GM20431 (cell line): ENCODE measurements around the gene GLIS2.

Source experiments
- in situ Hi-C: fragments of 300-500 bp; cut with MseI, MboI; formaldehyde crosslinking; loops from one replicate; pipeline ENCODE4 v1.15.0; 2020; ENCODE audit warnings: low sequenced_read_pairs; ENCODE audit not compliant: unreplicated experiment

The GLIS2 gene

GRCh38 chr16:4347010-4347409 lies 31.1 kb downstream of the GLIS2 start:
- in situ Hi-C loops, result no loop called here

GRCh38 chr16:4347765-4348509 lies 32.1 kb downstream of the GLIS2 start:
- in situ Hi-C loops, result no loop called here

GRCh38 chr16:4349332-4349731 lies 33.5 kb downstream of the GLIS2 start:
- in situ Hi-C loops, result no loop called here

GRCh38 chr16:4350365-4350786 lies 34.5 kb downstream of the GLIS2 start:
- in situ Hi-C loops, result no loop called here

- in situ Hi-C loops, result no loop called here
Observed at GRCh38 chr16:4350787-4351659, 35.2 kb downstream of the GLIS2 start, which contains the start of gene PAM16. Gene PAM16 (minus strand): TSS chr16:4351321. CDS start chr16:4351234, 87 bp downstream.

- in situ Hi-C loops, result no loop called here
Observed at GRCh38 chr16:4351880-4352279, 36.0 kb downstream of the GLIS2 start.

- in situ Hi-C loops, result no loop called here
Observed at GRCh38 chr16:4352843-4353242, 37.0 kb downstream of the GLIS2 start.

- in situ Hi-C loops, result no loop called here
Observed at GRCh38 chr16:4353675-4354074, 37.8 kb downstream of the GLIS2 start.

GRCh38 chr16:4354512-4355409 lies 38.9 kb downstream of the GLIS2 start:
- in situ Hi-C loops, result no loop called here

- in situ Hi-C loops, result no loop called here
Observed at GRCh38 chr16:4356820-4357219, 41.0 kb downstream of the GLIS2 start.

- in situ Hi-C loops, result no loop called here
Observed at GRCh38 chr16:4358236-4358635, 42.4 kb downstream of the GLIS2 start.

GRCh38 chr16:4358831-4359561 lies 43.1 kb downstream of the GLIS2 start:
- in situ Hi-C loops, result no loop called here

- in situ Hi-C loops, result no loop called here
Observed at GRCh38 chr16:4359914-4360313, 44.0 kb downstream of the GLIS2 start.

GRCh38 chr16:4360538-4361021 lies 44.7 kb downstream of the GLIS2 start:
- in situ Hi-C loops, result no loop called here

- in situ Hi-C loops, result no loop called here
Observed at GRCh38 chr16:4361033-4361943, 45.4 kb downstream of the GLIS2 start.

- in situ Hi-C loops, result no loop called here
Observed at GRCh38 chr16:4361944-4362311, 46.1 kb downstream of the GLIS2 start.

- in situ Hi-C loops, result no loop called here
Observed at GRCh38 chr16:4362476-4363135, 46.7 kb downstream of the GLIS2 start.
